Panc1 (cell line): Measurements from ENCODE around the gene S100A6.
A peak's percentile ranks its signal among the peaks of the same experiment; 100 is the strongest.

ENCODE experiments used
- CTCF ChIP-seq: fragments of 450-650 bp; IDR thresholded peaks from 2 replicates; pipeline ENCODE4 v1.5.1; 2017; ENCODE audit warnings: mild to moderate bottlenecking
- POLR2AphosphoS5 ChIP-seq: IDR thresholded peaks from 2 replicates; pipeline ENCODE4 v1.6.1; 2012; ENCODE audit warnings: mild to moderate bottlenecking, low read depth, low read length, moderate library complexity
- TCF7L2 ChIP-seq: IDR thresholded peaks from 2 replicates; pipeline ENCODE4 v1.6.1; 2011; ENCODE audit warnings: mild to moderate bottlenecking, low read depth, low read length, inconsistent platforms

GRCh38 chr1:153566414-153567371, 30.9 kb upstream of the S100A6 start:
- TF ChIP-seq CTCF (no peak), POLR2AphosphoS5 (peak; percentile 91), TCF7L2 (no peak)
